HEK293 (cell line): ENCODE measurements around the gene KCNC1.

ENCODE experiments used
- CTCF ChIA-PET: fragments of 350-600 bp; formaldehyde crosslinking; extraction: SDS; loops from one replicate; lab custom pipeline; 2021; ENCODE audit warnings: antibody characterized with exemption; lab: Yijun Ruan, JAX
- POLR2A ChIA-PET: fragments of 300-600 bp; formaldehyde crosslinking; extraction: SDS; loops from one replicate; lab custom pipeline; 2020; ENCODE audit warnings: antibody characterized with exemption, inconsistent platforms; lab: Yijun Ruan, JAX
- H3K27ac ChIP-seq: fragments of 200-500 bp; sonication (Bioruptor generic); 2 replicates; pipeline ENCODE4 v1.5.1; 2014; ENCODE audit warnings: low read depth, low read length, control low read depth, inconsistent platforms; ENCODE audit errors: extremely low read depth
- H3K36me3 ChIP-seq, 2 experiments: fragments of 200-500 bp in 1 of 2; sonication (Bioruptor generic) in 1 of 2; 1 replicate in 1 of 2; 2 replicates in 1 of 2; pipeline ENCODE4 v1.5.1; 2014 to 2017; ENCODE audit warnings: inconsistent platforms in 2 of 2, low read length in 2 of 2; ENCODE audit not compliant: control insufficient read depth in 2 of 2, insufficient read depth in 1 of 2
- H3K4me1 ChIP-seq: fragments of 200-500 bp; sonication (Bioruptor generic); 2 replicates; pipeline ENCODE4 v1.5.1; 2014; ENCODE audit warnings: mild to moderate bottlenecking, low read length, inconsistent platforms; ENCODE audit not compliant: control insufficient read depth, insufficient read depth
- H3K4me3 ChIP-seq: 2 replicates; pipeline ENCODE4 v1.5.1; 2011; ENCODE audit warnings: low read depth, mild to moderate bottlenecking, control low read depth, low read length, moderate library complexity
- H3K9me3 ChIP-seq: fragments of 200-500 bp; sonication (Bioruptor generic); 2 replicates; pipeline ENCODE4 v1.5.1; 2014; ENCODE audit warnings: low read depth, low read length, inconsistent platforms; ENCODE audit not compliant: control insufficient read depth, insufficient read depth
- KLF7 ChIP-seq: fragments of 450-650 bp; formaldehyde crosslinking; IDR thresholded peaks from 2 replicates; pipeline ENCODE4 v1.5.1; 2016; ENCODE audit warnings: missing biosample characterization, missing genetic modification characterization, borderline replicate concordance
- OVOL3 ChIP-seq: fragments of 450-650 bp; formaldehyde crosslinking; IDR thresholded peaks from 2 replicates; pipeline ENCODE4 v1.5.1; 2016; ENCODE audit warnings: missing biosample characterization, missing genetic modification characterization
- SALL2 ChIP-seq: fragments of 450-650 bp; formaldehyde crosslinking; IDR thresholded peaks from 2 replicates; pipeline ENCODE4 v1.5.0; 2017; ENCODE audit warnings: missing biosample characterization, mild to moderate bottlenecking, missing genetic modification characterization, borderline replicate concordance
- SCRT2 ChIP-seq: fragments of 450-650 bp; formaldehyde crosslinking; IDR thresholded peaks from 2 replicates; pipeline ENCODE4 v1.5.1; 2016; ENCODE audit warnings: missing biosample characterization, missing genetic modification characterization
- SP7 ChIP-seq: fragments of 450-650 bp; formaldehyde crosslinking; IDR thresholded peaks from 2 replicates; pipeline ENCODE4 v1.5.1; 2016; ENCODE audit warnings: missing biosample characterization, missing genetic modification characterization
- YY2 ChIP-seq: fragments of 450-650 bp; formaldehyde crosslinking; IDR thresholded peaks from 2 replicates; pipeline ENCODE4 v1.5.1; 2016; ENCODE audit warnings: missing biosample characterization, missing genetic modification characterization
- ZNF16 ChIP-seq: fragments of 450-650 bp; formaldehyde crosslinking; IDR thresholded peaks from 2 replicates; pipeline ENCODE4 v1.5.1; 2016; ENCODE audit warnings: low read depth, missing biosample characterization, missing genetic modification characterization
- ZNF366 ChIP-seq: fragments of 450-650 bp; formaldehyde crosslinking; conservative IDR thresholded peaks from 2 replicates; pipeline ENCODE4 v1.5.1; 2016; ENCODE audit warnings: missing biosample characterization, missing genetic modification characterization
- ZNF404 ChIP-seq: fragments of 450-650 bp; formaldehyde crosslinking; IDR thresholded peaks from 2 replicates; pipeline ENCODE4 v1.5.1; 2017; ENCODE audit warnings: missing biosample characterization, missing genetic modification characterization
- ZNF416 ChIP-seq: fragments of 450-650 bp; formaldehyde crosslinking; IDR thresholded peaks from 2 replicates; pipeline ENCODE4 v1.5.1; 2016; ENCODE audit warnings: missing biosample characterization, missing genetic modification characterization
- ZNF596 ChIP-seq: fragments of 450-650 bp; IDR thresholded peaks from 2 replicates; pipeline ENCODE4 v1.5.0; 2018; ENCODE audit warnings: missing biosample characterization, mild to moderate bottlenecking, missing genetic modification characterization, moderate library complexity
- ZNF623 ChIP-seq: fragments of 450-650 bp; formaldehyde crosslinking; IDR thresholded peaks from 2 replicates; pipeline ENCODE4 v1.5.1; 2016; ENCODE audit warnings: missing biosample characterization, missing genetic modification characterization
- ZNF654 ChIP-seq: fragments of 450-650 bp; formaldehyde crosslinking; IDR thresholded peaks from 2 replicates; pipeline ENCODE4 v1.5.1; 2016; ENCODE audit warnings: low read depth, missing biosample characterization, missing genetic modification characterization
- ZNF664 ChIP-seq: fragments of 450-650 bp; formaldehyde crosslinking; IDR thresholded peaks from 2 replicates; pipeline ENCODE4 v1.5.1; 2016; ENCODE audit warnings: missing biosample characterization, missing genetic modification characterization
- ZNF792 ChIP-seq: fragments of 450-650 bp; formaldehyde crosslinking; IDR thresholded peaks from 2 replicates; pipeline ENCODE4 v1.5.1; 2016; ENCODE audit warnings: missing biosample characterization, missing genetic modification characterization
- ZNF843 ChIP-seq: fragments of 450-650 bp; formaldehyde crosslinking; IDR thresholded peaks from 2 replicates; pipeline ENCODE4 v1.5.1; 2016; ENCODE audit warnings: missing biosample characterization, missing genetic modification characterization
- ZXDB ChIP-seq: fragments of 450-650 bp; formaldehyde crosslinking; IDR thresholded peaks from 2 replicates; pipeline ENCODE4 v1.5.1; 2016; ENCODE audit warnings: missing biosample characterization, missing genetic modification characterization
- TF ChIP-seq, protein P1 (sequence below): fragments of 450-650 bp; formaldehyde crosslinking; IDR thresholded peaks from 2 replicates; pipeline ENCODE4 v1.5.1; 2016; ENCODE audit warnings: missing biosample characterization, missing genetic modification characterization
- TF ChIP-seq, protein P2 (sequence below): fragments of 450-650 bp; formaldehyde crosslinking; IDR thresholded peaks from 2 replicates; pipeline ENCODE4 v1.5.1; 2016; ENCODE audit warnings: missing biosample characterization, missing genetic modification characterization
- TF ChIP-seq, protein P3 (sequence below): fragments of 450-650 bp; formaldehyde crosslinking; IDR thresholded peaks from 2 replicates; pipeline ENCODE4 v1.5.1; 2016; ENCODE audit warnings: missing biosample characterization, missing genetic modification characterization

The KCNC1 gene

DNA sequence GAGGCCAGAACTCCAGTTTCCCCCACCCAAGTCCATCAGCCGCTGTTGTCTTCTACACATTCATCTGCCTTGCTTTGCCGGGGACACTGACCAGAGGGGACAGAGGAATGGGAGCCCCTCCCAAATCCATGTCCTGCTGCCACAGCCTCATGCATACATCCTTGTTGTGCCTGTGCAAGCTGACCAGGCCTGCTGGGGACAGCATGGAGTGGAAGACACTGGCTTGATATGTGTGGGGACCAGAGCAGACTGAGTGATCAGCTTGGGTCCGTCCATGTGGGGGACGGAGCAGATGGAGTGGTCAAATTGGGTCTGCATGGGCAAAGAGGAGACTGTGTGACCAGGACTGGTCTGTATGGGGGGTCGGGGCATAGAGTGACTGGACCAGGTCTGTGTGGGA, 43.8 kb downstream of the KCNC1 start:
- no peaks in the 10 kb centered on the region for H3K9me3 ChIP-seq
- POLR2A ChIA-PET = no interaction called here
- no peaks in the 10 kb centered on the region for H3K4me1 ChIP-seq
- TF ChIP-seq ZNF843 (tag by site-specific recombination) (no peak), ZXDB (tag by site-specific recombination) (no peak), SP7 (tag by site-specific recombination) (no peak), ZNF404 (tag by site-specific recombination) (no peak), ZNF623 (tag by site-specific recombination) (no peak), ZNF416 (tag by site-specific recombination) (no peak), OVOL3 (no peak), ZNF654 (no peak), SCRT2 (tag by site-specific recombination) (no peak), YY2 (tag by site-specific recombination) (no peak), ZNF596 (tag by site-specific recombination) (no peak), KLF7 (tag by site-specific recombination) (no peak), ZNF366 (tag by site-specific recombination) (no peak), SALL2 (tag by site-specific recombination) (no peak), ZNF792 (no peak), ZNF16 (tag by site-specific recombination) (no peak), ZNF664 (tag by site-specific recombination) (no peak)
- TF ChIP-seq, protein P1, sequence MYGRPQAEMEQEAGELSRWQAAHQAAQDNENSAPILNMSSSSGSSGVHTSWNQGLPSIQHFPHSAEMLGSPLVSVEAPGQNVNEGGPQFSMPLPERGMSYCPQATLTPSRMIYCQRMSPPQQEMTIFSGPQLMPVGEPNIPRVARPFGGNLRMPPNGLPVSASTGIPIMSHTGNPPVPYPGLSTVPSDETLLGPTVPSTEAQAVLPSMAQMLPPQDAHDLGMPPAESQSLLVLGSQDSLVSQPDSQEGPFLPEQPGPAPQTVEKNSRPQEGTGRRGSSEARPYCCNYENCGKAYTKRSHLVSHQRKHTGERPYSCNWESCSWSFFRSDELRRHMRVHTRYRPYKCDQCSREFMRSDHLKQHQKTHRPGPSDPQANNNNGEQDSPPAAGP (tag by site-specific recombination) = no peak
- TF ChIP-seq, protein P2, sequence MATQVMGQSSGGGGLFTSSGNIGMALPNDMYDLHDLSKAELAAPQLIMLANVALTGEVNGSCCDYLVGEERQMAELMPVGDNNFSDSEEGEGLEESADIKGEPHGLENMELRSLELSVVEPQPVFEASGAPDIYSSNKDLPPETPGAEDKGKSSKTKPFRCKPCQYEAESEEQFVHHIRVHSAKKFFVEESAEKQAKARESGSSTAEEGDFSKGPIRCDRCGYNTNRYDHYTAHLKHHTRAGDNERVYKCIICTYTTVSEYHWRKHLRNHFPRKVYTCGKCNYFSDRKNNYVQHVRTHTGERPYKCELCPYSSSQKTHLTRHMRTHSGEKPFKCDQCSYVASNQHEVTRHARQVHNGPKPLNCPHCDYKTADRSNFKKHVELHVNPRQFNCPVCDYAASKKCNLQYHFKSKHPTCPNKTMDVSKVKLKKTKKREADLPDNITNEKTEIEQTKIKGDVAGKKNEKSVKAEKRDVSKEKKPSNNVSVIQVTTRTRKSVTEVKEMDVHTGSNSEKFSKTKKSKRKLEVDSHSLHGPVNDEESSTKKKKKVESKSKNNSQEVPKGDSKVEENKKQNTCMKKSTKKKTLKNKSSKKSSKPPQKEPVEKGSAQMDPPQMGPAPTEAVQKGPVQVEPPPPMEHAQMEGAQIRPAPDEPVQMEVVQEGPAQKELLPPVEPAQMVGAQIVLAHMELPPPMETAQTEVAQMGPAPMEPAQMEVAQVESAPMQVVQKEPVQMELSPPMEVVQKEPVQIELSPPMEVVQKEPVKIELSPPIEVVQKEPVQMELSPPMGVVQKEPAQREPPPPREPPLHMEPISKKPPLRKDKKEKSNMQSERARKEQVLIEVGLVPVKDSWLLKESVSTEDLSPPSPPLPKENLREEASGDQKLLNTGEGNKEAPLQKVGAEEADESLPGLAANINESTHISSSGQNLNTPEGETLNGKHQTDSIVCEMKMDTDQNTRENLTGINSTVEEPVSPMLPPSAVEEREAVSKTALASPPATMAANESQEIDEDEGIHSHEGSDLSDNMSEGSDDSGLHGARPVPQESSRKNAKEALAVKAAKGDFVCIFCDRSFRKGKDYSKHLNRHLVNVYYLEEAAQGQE = no peak
- TF ChIP-seq, protein P3, sequence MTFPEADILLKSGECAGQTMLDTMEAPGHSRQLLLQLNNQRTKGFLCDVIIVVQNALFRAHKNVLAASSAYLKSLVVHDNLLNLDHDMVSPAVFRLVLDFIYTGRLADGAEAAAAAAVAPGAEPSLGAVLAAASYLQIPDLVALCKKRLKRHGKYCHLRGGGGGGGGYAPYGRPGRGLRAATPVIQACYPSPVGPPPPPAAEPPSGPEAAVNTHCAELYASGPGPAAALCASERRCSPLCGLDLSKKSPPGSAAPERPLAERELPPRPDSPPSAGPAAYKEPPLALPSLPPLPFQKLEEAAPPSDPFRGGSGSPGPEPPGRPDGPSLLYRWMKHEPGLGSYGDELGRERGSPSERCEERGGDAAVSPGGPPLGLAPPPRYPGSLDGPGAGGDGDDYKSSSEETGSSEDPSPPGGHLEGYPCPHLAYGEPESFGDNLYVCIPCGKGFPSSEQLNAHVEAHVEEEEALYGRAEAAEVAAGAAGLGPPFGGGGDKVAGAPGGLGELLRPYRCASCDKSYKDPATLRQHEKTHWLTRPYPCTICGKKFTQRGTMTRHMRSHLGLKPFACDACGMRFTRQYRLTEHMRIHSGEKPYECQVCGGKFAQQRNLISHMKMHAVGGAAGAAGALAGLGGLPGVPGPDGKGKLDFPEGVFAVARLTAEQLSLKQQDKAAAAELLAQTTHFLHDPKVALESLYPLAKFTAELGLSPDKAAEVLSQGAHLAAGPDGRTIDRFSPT (tag by site-specific recombination) = no peak
- H3K36me3 ChIP-seq = no peaks in the 10 kb centered on the region
- no peak overlapping the region for H3K4me3 ChIP-seq
- CTCF ChIA-PET = no interaction called here
- H3K27ac ChIP-seq = no peak overlapping the region
